Mucosa of descending colon (tissue), 3 donors: ENCODE results near the gene LCN12. TPM values are rescaled to one million over a fixed set of nuclear protein-coding genes. Genes with fewer than 3 reads are reported as not detected.

Experiments
- ATAC-seq: fragments of 200-7000 bp; cut with Tn5 transposase; one replicate; pipeline ENCODE4 v1.9.1; 2020; ENCODE audit warnings: mild to moderate bottlenecking, moderate library complexity
- DNase-seq, 3 donors: peaks; one replicate each; pipeline ENCODE4 v3.0.0-alpha.2; 2020
- H3K36me3 ChIP-seq: fragments of 200-600 bp; one replicate; pipeline ENCODE4 v1.8.0; 2021; ENCODE audit warnings: low read depth, mild to moderate bottlenecking
- H3K4me1 ChIP-seq: fragments of 200-600 bp; one replicate; pipeline ENCODE4 v1.8.0; 2021; ENCODE audit warnings: low read depth, mild to moderate bottlenecking
- H3K4me3 ChIP-seq: fragments of 200-600 bp; one replicate; pipeline ENCODE4 v1.8.0; 2021; ENCODE audit warnings: mild to moderate bottlenecking
- H3K9me3 ChIP-seq: fragments of 200-600 bp; one replicate; pipeline ENCODE4 v1.8.0; 2021; ENCODE audit warnings: mild to moderate bottlenecking
- intact Hi-C, 2 donors: fragments of 100-400 bp; cut with DNase I in 1 of 2; cut with micrococcal nuclease in 1 of 2; formaldehyde crosslinking; loops; one replicate each; pipeline versions ENCODE4 v1.11.0 to v1.11.1; 2022; cut with DNase I, micrococcal nuclease
- total RNA-seq, 3 donors: library from RNA; stranded (reverse); fragmentation: NEBNext Ultra II Directional in 2 of 3; extraction: Animal tissue kit (Norgen Biotek cat#: 25700) in 2 of 3; gene quantifications; one replicate each; pipeline versions ENCODE4 v1.2.1 to v1.2.4, GENCODE V29; 2021 to 2023
- TF ChIP-seq, protein P1 (sequence below): fragments of 200-600 bp; IDR thresholded peaks from one replicate; pipeline ENCODE4 v1.8.0; 2022; ENCODE audit warnings: antibody characterized with exemption, mild to moderate bottlenecking
- donor health status: DM: no; HTN: no; CAD: no; lungs with moderate emphysema.
- donor health status: DM: no; HTN: no; CAD: no.
- donor health status: DM: no; HTN: yes; CAD: no.

LCN12 gene
- total RNA-seq, 3 donors from 2014 or later, result 6.8 to 10.7 (median 7.6) TPM

GRCh38 chr9:136920069-136920468 is 32.0 kb upstream of the LCN12 start:
- Histone ChIP-seq H3K9me3 (no peaks in the 10 kb centered on the region), H3K4me3 (no peak overlapping the region), H3K36me3 (peaks cover under 1% of the 10 kb centered on the region), H3K4me1 (no peaks in the 10 kb centered on the region)
- DNase-seq (no peak), ATAC-seq (no peak)
- TF ChIP-seq, protein P1, sequence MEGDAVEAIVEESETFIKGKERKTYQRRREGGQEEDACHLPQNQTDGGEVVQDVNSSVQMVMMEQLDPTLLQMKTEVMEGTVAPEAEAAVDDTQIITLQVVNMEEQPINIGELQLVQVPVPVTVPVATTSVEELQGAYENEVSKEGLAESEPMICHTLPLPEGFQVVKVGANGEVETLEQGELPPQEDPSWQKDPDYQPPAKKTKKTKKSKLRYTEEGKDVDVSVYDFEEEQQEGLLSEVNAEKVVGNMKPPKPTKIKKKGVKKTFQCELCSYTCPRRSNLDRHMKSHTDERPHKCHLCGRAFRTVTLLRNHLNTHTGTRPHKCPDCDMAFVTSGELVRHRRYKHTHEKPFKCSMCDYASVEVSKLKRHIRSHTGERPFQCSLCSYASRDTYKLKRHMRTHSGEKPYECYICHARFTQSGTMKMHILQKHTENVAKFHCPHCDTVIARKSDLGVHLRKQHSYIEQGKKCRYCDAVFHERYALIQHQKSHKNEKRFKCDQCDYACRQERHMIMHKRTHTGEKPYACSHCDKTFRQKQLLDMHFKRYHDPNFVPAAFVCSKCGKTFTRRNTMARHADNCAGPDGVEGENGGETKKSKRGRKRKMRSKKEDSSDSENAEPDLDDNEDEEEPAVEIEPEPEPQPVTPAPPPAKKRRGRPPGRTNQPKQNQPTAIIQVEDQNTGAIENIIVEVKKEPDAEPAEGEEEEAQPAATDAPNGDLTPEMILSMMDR, result no peak
- intact Hi-C loops, result no loop called here

GRCh38 chr9:136920734-136921231 is 31.3 kb upstream of the LCN12 start:
- H3K9me3 ChIP-seq, result no peaks in the 10 kb centered on the region
- H3K36me3 ChIP-seq, result peaks cover 8% of the 10 kb centered on the region
- no peak for ATAC-seq
- DNase-seq, result no peak
- no peaks in the 10 kb centered on the region for H3K4me1 ChIP-seq
- no peak overlapping the region for H3K4me3 ChIP-seq
- TF ChIP-seq, protein P1, result no peak
- intact Hi-C loops, result no loop called here

DNA sequence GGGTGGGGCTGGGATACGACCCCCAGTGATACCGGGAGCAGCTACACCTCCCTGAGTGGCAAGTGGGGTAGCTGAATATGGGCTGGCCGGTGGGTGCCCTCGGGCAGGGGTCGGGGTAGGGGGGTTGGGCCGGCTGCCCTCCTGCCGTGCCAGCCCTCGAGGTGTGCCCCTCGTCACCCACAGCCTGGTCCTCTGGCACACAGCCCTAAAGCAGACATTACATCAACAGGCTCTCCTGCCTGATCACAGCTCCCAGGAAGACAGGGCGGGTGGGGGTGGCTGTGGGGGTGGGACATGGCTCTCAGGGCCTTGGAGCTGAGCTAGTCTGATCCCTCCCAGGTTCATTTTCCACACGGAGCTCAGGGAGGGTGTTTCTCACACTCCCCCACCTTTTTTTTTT is 30.8 kb upstream of the LCN12 start:
- Histone ChIP-seq H3K4me3 (no peak overlapping the region), H3K36me3 (peaks cover 8% of the 10 kb centered on the region), H3K4me1 (no peaks in the 10 kb centered on the region), H3K9me3 (no peaks in the 10 kb centered on the region)
- intact Hi-C loops, result no loop called here
- ATAC-seq, result no peak
- TF ChIP-seq, protein P1, result no peak
- no peak for DNase-seq

DNA sequence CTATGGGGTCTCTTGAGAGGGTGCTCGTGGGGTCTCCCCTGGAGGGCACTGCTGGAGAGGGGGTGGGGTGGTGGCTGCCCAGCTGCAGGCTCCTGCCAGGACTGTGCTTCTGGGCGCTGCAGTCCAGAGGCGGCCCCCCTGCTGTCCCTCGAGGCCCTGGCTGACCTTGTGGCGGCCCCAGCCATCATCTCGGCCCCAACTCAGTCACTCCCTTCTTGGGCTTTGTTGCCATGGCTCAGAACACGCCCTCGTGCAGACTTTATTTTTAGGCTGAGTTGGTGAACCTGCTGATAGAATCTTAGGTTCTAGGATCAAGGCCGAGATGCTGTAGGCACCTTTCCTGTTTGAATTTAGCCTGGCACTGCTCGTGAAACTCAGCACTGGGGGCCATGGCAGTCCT is 30.4 kb upstream of the LCN12 start:
- DNase-seq (no peak), ATAC-seq (no peak)
- H3K4me3 ChIP-seq, result no peak overlapping the region
- H3K36me3 ChIP-seq, result peaks cover 8% of the 10 kb centered on the region
- H3K9me3 ChIP-seq, result no peaks in the 10 kb centered on the region
- H3K4me1 ChIP-seq, result no peaks in the 10 kb centered on the region
- intact Hi-C loops, result no loop called here
- TF ChIP-seq, protein P1, result no peak

GRCh38 chr9:136922540-136922939 is 29.5 kb upstream of the LCN12 start:
- intact Hi-C loops, result no loop called here
- TF ChIP-seq, protein P1, result no peak
- Histone ChIP-seq H3K4me3 (no peak overlapping the region), H3K4me1 (no peaks in the 10 kb centered on the region), H3K9me3 (no peaks in the 10 kb centered on the region), H3K36me3 (peaks cover 8% of the 10 kb centered on the region)
- DNase-seq (no peak), ATAC-seq (no peak)

- peaks cover 8% of the 10 kb centered on the region for H3K36me3 ChIP-seq
These were observed 28.2 kb upstream of the LCN12 start for GRCh38 chr9:136923881-136924280.

More at GRCh38 chr9:136923881-136924280, 28.2 kb upstream of the LCN12 start:
- Histone ChIP-seq H3K9me3 (no peaks in the 10 kb centered on the region), H3K4me1 (no peaks in the 10 kb centered on the region), H3K4me3 (no peak overlapping the region)
- DNase-seq, result no peak
- TF ChIP-seq, protein P1, result no peak
- ATAC-seq, result no peak
- intact Hi-C loops, result no loop called here
